Stimulated activated CD8-positive, alpha-beta memory T cell treated with anti-CD3 and anti-CD28 coated beads, Interleukin-4, amount 100 ng/mL, for 48 hours (primary cell): ENCODE data around the gene PIK3R6.
A peak's percentile ranks its signal among the peaks of the same experiment; 100 is the strongest.

Experiments used
- DNase-seq: peaks from one replicate; pipeline ENCODE4 v3.0.0-alpha.2; 2020

Gene PIK3R6

GRCh38 chr17:8792646-8793045 is 74.8 kb downstream of the PIK3R6 start:
- no peak for DNase-seq

GRCh38 chr17:8791910-8792270 is 75.6 kb downstream of the PIK3R6 start:
- no peak for DNase-seq

GRCh38 chr17:8791248-8791909 is 76.1 kb downstream of the PIK3R6 start:
- DNase-seq, result no peak

- no peak for DNase-seq
These were observed 77.7 kb downstream of the PIK3R6 start for GRCh38 chr17:8789743-8790142.

GRCh38 chr17:8788998-8789397 is 78.5 kb downstream of the PIK3R6 start:
- no peak for DNase-seq

- peak; percentile 88 for DNase-seq
These were observed 81.7 kb downstream of the PIK3R6 start for GRCh38 chr17:8785547-8786413.

- DNase-seq, result no peak
These were observed 85.3 kb downstream of the PIK3R6 start for GRCh38 chr17:8782176-8782575.

- no peak for DNase-seq
These were observed 85.7 kb downstream of the PIK3R6 start for GRCh38 chr17:8781776-8782175.

GRCh38 chr17:8776881-8777280 is 90.6 kb downstream of the PIK3R6 start:
- DNase-seq, result no peak

- DNase-seq, result no peak
These were observed 91.2 kb downstream of the PIK3R6 start for GRCh38 chr17:8776248-8776647.

GRCh38 chr17:8766731-8767130 is 100.7 kb downstream of the PIK3R6 start:
- DNase-seq, result no peak

GRCh38 chr17:8762012-8762411 is 105.5 kb downstream of the PIK3R6 start:
- DNase-seq, result no peak

GRCh38 chr17:8758137-8758596 is 109.3 kb downstream of the PIK3R6 start, which contains the start of gene SPDYE4:
Gene SPDYE4 (minus strand): TSS chr17:8758546. CDS start chr17:8758382, 164 bp downstream.
- DNase-seq, result no peak

GRCh38 chr17:8757189-8757588 is 110.3 kb downstream of the PIK3R6 start:
- DNase-seq, result no peak

GRCh38 chr17:8755590-8756255 is 111.8 kb downstream of the PIK3R6 start:
- DNase-seq, result no peak

GRCh38 chr17:8754890-8755289 is 112.6 kb downstream of the PIK3R6 start:
- no peak for DNase-seq

GRCh38 chr17:8753976-8754440 is 113.5 kb downstream of the PIK3R6 start:
- DNase-seq, result no peak

GRCh38 chr17:8753136-8753975 is 114.1 kb downstream of the PIK3R6 start:
- DNase-seq, result no peak
